Upper lobe of left lung (tissue), 6 donors: ENCODE results near the gene HOXC11. TPM values are rescaled to one million over a fixed set of nuclear protein-coding genes. Genes with fewer than 3 reads are reported as not detected.

Experiments used
- ATAC-seq, 2 donors: fragments of 200-7000 bp; cut with Tn5 transposase; one replicate each; pipeline ENCODE4 v1.9.1; 2022; ENCODE audit warnings: mild to moderate bottlenecking in 2 of 2, moderate library complexity in 2 of 2; ENCODE audit not compliant: low FRiP score in 2 of 2
- DNase-seq, 2 donors: peaks; one replicate each; pipeline ENCODE4 v3.0.0-alpha.2; 2019 to 2020
- H3K27ac ChIP-seq, 4 donors: fragments of 200-600 bp; sonication (generic); one replicate each; pipeline ENCODE4 v1.5.1; 2016 to 2019
- H3K27me3 ChIP-seq, 4 donors: fragments of 200-600 bp; sonication (generic); one replicate each; pipeline ENCODE4 v1.5.1; 2017 to 2019
- H3K36me3 ChIP-seq, 4 donors: fragments of 200-600 bp; sonication (generic); one replicate each; pipeline ENCODE4 v1.5.1; 2016 to 2019
- H3K4me1 ChIP-seq, 4 donors: fragments of 200-600 bp; sonication (generic); one replicate each; pipeline ENCODE4 v1.5.1; 2018 to 2019
- H3K4me3 ChIP-seq, 4 donors: fragments of 200-600 bp; sonication (generic); one replicate each; pipeline ENCODE4 v1.5.1; 2017 to 2019; ENCODE audit warnings: mild to moderate bottlenecking in 2 of 4, moderate library complexity in 1 of 4
- H3K9me3 ChIP-seq, 4 donors: fragments of 200-600 bp; sonication (generic); one replicate each; pipeline ENCODE4 v1.5.1; 2018 to 2019
- CTCF ChIP-seq, 6 experiments: fragments of 450-650 bp in 4 of 6; fragments of 200-600 bp in 2 of 6; sonication (generic) in 2 of 6; IDR thresholded peaks; one replicate each; pipeline ENCODE4 v1.5.1; 2016 to 2019; ENCODE audit warnings: antibody characterized with exemption in 6 of 6
- EP300 ChIP-seq, 4 donors: sonication (generic); formaldehyde crosslinking; IDR thresholded peaks; one replicate each; pipeline ENCODE4 v1.5.1; 2017; ENCODE audit warnings: antibody characterized with exemption in 4 of 4, control low read depth in 2 of 4
- POLR2A ChIP-seq, 4 donors: fragments of 450-650 bp; IDR thresholded peaks; one replicate each; pipeline ENCODE4 v1.5.1; 2016 to 2017; ENCODE audit warnings: antibody characterized with exemption in 4 of 4, mild to moderate bottlenecking in 2 of 4
- POLR2AphosphoS5 ChIP-seq, 2 donors: sonication (generic); formaldehyde crosslinking; IDR thresholded peaks; one replicate each; pipeline ENCODE4 v1.5.1; 2017; ENCODE audit warnings: antibody characterized with exemption in 2 of 2
- WGBS, 2 donors: methylation state at CpG; one replicate each; pipeline ENCODE4 v1.1.5; 2017 to 2018; 5-methylcytosine and 5-hydroxymethylcytosine counted together
- total RNA-seq, 6 donors: library from RNA; depleted of rRNA in 4 of 6; stranded (reverse); fragments of >200 nt in 4 of 6; gene quantifications; one replicate each; pipeline versions ENCODE4 v1.1.0 to v1.2.1, GENCODE V29; 2016 to 2021
- donor health status: DM: no; HTN: no; CAD: no; lungs with moderate emphysema.
- donor health status: DM: no; HTN: yes; CAD: no; lungs with severe emphysema.

The HOXC11 gene
- total RNA-seq, 6 donors from 2014 or later = not detected

- H3K36me3 ChIP-seq = no peaks in the 10 kb centered on the region
- peaks cover 24 to 40% (median 33%) of the 10 kb centered on the region in 4 donors for H3K4me1 ChIP-seq
- H3K27ac ChIP-seq = no peak overlapping the region
- DNase-seq (peak in 1 of 2 donors; percentile 72), ATAC-seq (peak in 1 of 2 donors; percentile 55)
- 5 to 6% methylated on average over 21 to 35 of the region's 35 CpGs for WGBS, 2 donors
- no peaks in the 10 kb centered on the region for H3K9me3 ChIP-seq
- H3K4me3 ChIP-seq = peak overlapping the region in 2 of 4 donors; percentile 14 to 30
- TF ChIP-seq CTCF (IDR thresholded peaks at IDR 0.05) = no peak
- TF ChIP-seq POLR2AphosphoS5 (IDR thresholded peaks at IDR 0.05) = no peak
- peaks cover 3 to 100% (median 60%) of the 10 kb centered on the region in 4 donors for H3K27me3 ChIP-seq
These were observed 26.7 kb downstream of the HOXC11 start for GRCh38 chr12:53999559-54000115.

- Histone ChIP-seq H3K36me3 (no peaks in the 10 kb centered on the region), H3K9me3 (no peaks in the 10 kb centered on the region), H3K27me3 (peaks cover 3 to 100% (median 58%) of the 10 kb centered on the region in 4 donors), H3K27ac (no peak within 1 kb of the TSS), H3K4me1 (peaks cover 16 to 32% (median 25%) of the 10 kb centered on the region in 4 donors), H3K4me3 (peak within 1 kb of the TSS in 2 of 4 donors; percentile 14 to 30)
- WGBS, 2 donors = 6 to 7% methylated on average over 27 to 79 of the region's 87 CpGs
- peak in 1 of 2 donors; percentile 87 for DNase-seq
- peak in 1 of 2 donors; percentile 55 for ATAC-seq
- TF ChIP-seq POLR2AphosphoS5 (IDR thresholded peaks at IDR 0.05) (no peak), POLR2A (IDR thresholded peaks at IDR 0.05) (no peak), CTCF (IDR thresholded peaks at IDR 0.05) (no peak)
These were observed 27.5 kb downstream of the HOXC11 start, which contains the start of gene HOXC9 for GRCh38 chr12:54000116-54001114. TSS of gene HOXC9 (plus strand) at chr12:54000161. CDS start at chr12:54000189, 28 bp downstream.

GRCh38 chr12:54001283-54002187 lies 28.6 kb downstream of the HOXC11 start:
- peaks cover 3 to 95% (median 58%) of the 10 kb centered on the region in 4 donors for H3K27me3 ChIP-seq
- no peak overlapping the region for H3K27ac ChIP-seq
- H3K4me1 ChIP-seq = peaks cover 14 to 32% (median 23%) of the 10 kb centered on the region in 4 donors
- TF ChIP-seq POLR2A (IDR thresholded peaks at IDR 0.05) (no peak), EP300 (IDR thresholded peaks at IDR 0.05) (no peak), POLR2AphosphoS5 (IDR thresholded peaks at IDR 0.05) (no peak), CTCF (IDR thresholded peaks at IDR 0.05) (no peak)
- no peaks in the 10 kb centered on the region for H3K9me3 ChIP-seq
- ATAC-seq (no peak), DNase-seq (no peak)
- H3K36me3 ChIP-seq = no peaks in the 10 kb centered on the region
- no peak overlapping the region for H3K4me3 ChIP-seq
- WGBS, 2 donors = 23% methylated on average over 8 of the region's 8 CpGs

DNA sequence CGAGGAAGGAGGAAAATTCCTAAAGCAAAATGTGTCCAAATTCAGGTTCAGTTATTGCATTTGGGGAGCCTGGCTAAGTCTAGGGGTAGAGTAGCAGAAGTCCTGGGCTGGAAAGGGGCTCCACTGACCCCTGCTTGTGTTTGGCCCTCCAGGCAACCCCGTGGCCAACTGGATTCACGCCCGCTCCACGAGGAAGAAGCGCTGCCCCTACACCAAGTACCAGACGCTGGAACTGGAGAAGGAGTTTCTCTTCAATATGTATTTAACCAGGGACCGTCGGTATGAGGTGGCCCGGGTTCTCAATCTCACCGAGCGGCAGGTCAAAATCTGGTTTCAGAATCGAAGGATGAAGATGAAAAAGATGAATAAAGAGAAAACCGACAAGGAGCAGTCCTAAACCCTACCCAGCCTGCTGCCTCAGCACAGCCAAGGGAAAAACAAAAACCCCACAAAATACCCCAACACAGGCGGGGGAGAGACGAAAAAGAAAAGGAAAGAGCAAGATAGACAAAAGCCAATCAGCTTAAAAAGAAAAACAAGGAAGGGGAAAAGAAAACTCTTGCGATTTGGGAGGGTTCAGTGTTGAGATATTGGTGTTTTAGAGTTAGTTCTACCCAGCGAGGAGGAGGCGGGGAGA lies 29.5 kb downstream of the HOXC11 start:
- ATAC-seq (no peak), DNase-seq (no peak)
- TF ChIP-seq CTCF (IDR thresholded peaks at IDR 0.05) (no peak), POLR2A (IDR thresholded peaks at IDR 0.05) (no peak), POLR2AphosphoS5 (IDR thresholded peaks at IDR 0.05) (no peak), EP300 (IDR thresholded peaks at IDR 0.05) (no peak)
- no peaks in the 10 kb centered on the region for H3K36me3 ChIP-seq
- 17 to 18% methylated on average over 19 of the region's 19 CpGs for WGBS, 2 donors
- no peaks in the 10 kb centered on the region for H3K9me3 ChIP-seq
- no peak overlapping the region for H3K4me3 ChIP-seq
- H3K27ac ChIP-seq = no peak overlapping the region
- peaks cover 12 to 34% (median 23%) of the 10 kb centered on the region in 4 donors for H3K4me1 ChIP-seq
- H3K27me3 ChIP-seq = peaks cover 1 to 95% (median 57%) of the 10 kb centered on the region in 4 donors
